Caco-2 (cell line): ENCODE measurements around the gene FCHSD1. TPM values are rescaled to one million over a fixed set of nuclear protein-coding genes. Genes with fewer than 3 reads are reported as not detected.
A peak's percentile ranks its signal among the peaks of the same experiment; 100 is the strongest.

Experiments
- BruUV-seq: library from RNA; stranded (reverse); fragments of 400-500 nt; replicated peaks from 2 replicates; lab custom pipeline; 2021; lab: Mats Ljungman, UMichigan
- CTCF ChIA-PET: fragments of 300-600 bp; sonication (Branson Sonifier 250); formaldehyde crosslinking; loops from one replicate; lab custom pipeline; 2022; ENCODE audit warnings: antibody characterized with exemption; lab: Charles Lee
- POLR2A ChIA-PET: fragments of 300-600 bp; sonication (Branson Sonifier 250); formaldehyde crosslinking; loops from one replicate; lab custom pipeline; 2022; ENCODE audit warnings: antibody characterized with exemption; lab: Charles Lee
- DNase-seq, 2 experiments: peaks; one replicate each; pipeline versions ENCODE4 v3.0.0 to v3.0.0-alpha.2; 2020 to 2022
- H3K27me3 ChIP-seq: replicated peaks from 2 replicates; pipeline ENCODE4 v1.6.0; 2011; ENCODE audit warnings: low read length; ENCODE audit not compliant: control insufficient read depth, insufficient read depth
- H3K36me3 ChIP-seq: 2 replicates; pipeline ENCODE4 v1.5.1; 2011; ENCODE audit warnings: low read length; ENCODE audit not compliant: control insufficient read depth, insufficient read depth
- H3K4me1 ChIP-seq: fragments of 250-450 bp; sonication (Bioruptor Pico); 2 replicates; pipeline ENCODE4 v1.5.1; 2020; ENCODE audit warnings: mild to moderate bottlenecking
- H3K4me3 ChIP-seq: 2 replicates; pipeline ENCODE4 v1.5.1; 2011; ENCODE audit warnings: low read depth, mild to moderate bottlenecking, control low read depth, low read length
- H3K9me3 ChIP-seq: fragments of 250-450 bp; sonication (Bioruptor Pico); 2 replicates; pipeline ENCODE4 v1.5.1; 2020; ENCODE audit warnings: mild to moderate bottlenecking, moderate library complexity
- H3K27ac Mint-ChIP-seq: one replicate; pipeline ENCODE4 v1.8.0; 2022; ENCODE audit warnings: mixed read lengths; ENCODE audit not compliant: unreplicated experiment
- H3K27me3 Mint-ChIP-seq: one replicate; pipeline ENCODE4 v1.8.0; 2022; ENCODE audit warnings: mixed read lengths; ENCODE audit not compliant: insufficient read depth, unreplicated experiment
- H3K36me3 Mint-ChIP-seq: one replicate; pipeline ENCODE4 v1.8.0; 2022; ENCODE audit warnings: mild to moderate bottlenecking, mixed read lengths; ENCODE audit not compliant: insufficient read depth, unreplicated experiment
- H3K4me1 Mint-ChIP-seq: one replicate; pipeline ENCODE4 v1.8.0; 2022; ENCODE audit warnings: low read depth, mixed read lengths; ENCODE audit not compliant: unreplicated experiment
- H3K4me3 Mint-ChIP-seq: one replicate; pipeline ENCODE4 v1.8.0; 2022; ENCODE audit warnings: mild to moderate bottlenecking, moderate library complexity, mixed read lengths; ENCODE audit not compliant: unreplicated experiment
- H3K9me3 Mint-ChIP-seq: one replicate; pipeline ENCODE4 v1.8.0; 2022; ENCODE audit warnings: mixed read lengths; ENCODE audit not compliant: unreplicated experiment
- CTCF ChIP-seq, 2 experiments: fragments of 200-600 bp in 1 of 2; IDR thresholded peaks; 1 replicate in 1 of 2; 2 replicates in 1 of 2; pipeline versions ENCODE4 v1.5.1 to v1.8.0; 2011 to 2022; ENCODE audit warnings: antibody characterized with exemption in 1 of 2, control low read depth in 1 of 2, inconsistent platforms in 1 of 2, low read depth in 1 of 2, low read length in 1 of 2, mild to moderate bottlenecking in 1 of 2, moderate library complexity in 1 of 2; ENCODE audit not compliant: insufficient read depth in 1 of 2, severe bottlenecking in 1 of 2, unreplicated experiment in 1 of 2
- intact Hi-C: fragments of 100-400 bp; cut with micrococcal nuclease; formaldehyde crosslinking; loops from one replicate; pipeline ENCODE4 v1.10.0; 2022; ENCODE audit not compliant: unreplicated experiment
- total RNA-seq: library from RNA; stranded (reverse); gene quantifications from 2 replicates; pipeline ENCODE4 v1.2.3, GENCODE V29; 2022

The FCHSD1 gene
- total RNA-seq, 1 experiment from 2014 or later = 25.0 TPM

GRCh38 chr5:141681695-141682641 lies 30.8 kb upstream of the FCHSD1 start, which contains the start of gene ARAP3:
Gene ARAP3 (minus strand): TSS chr5:141682230. CDS start chr5:141680486, 1,744 bp downstream.
- POLR2A ChIA-PET = interaction anchor here (0.6 kb wide), 1 partner anchor 194 kb away, joined by 6 read pairs; no protein-coding TSS in a partner anchor
- intact Hi-C loops = loop anchor here (1.0 kb wide), 2 partner anchors 13 to 17 kb away; no protein-coding TSS in a partner anchor

DNA sequence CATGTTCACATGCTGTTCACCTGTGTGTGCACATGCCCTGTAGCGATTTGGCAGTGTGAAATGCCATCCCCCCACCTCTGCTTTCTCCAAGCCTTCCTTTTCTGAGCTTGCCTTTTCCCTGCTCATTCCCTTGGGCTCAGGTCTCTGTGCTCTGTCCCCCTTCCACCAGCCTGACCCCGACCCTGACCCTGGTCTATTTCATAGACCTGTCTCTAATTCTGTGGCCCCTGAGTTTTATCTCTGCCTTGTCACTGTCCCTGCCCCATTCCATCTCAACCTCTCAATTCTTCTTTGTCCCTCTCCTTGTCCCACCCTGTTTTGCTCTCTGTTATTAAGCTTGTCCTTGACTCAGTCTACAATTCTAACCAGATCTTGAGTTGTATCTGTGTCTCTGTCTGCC lies 30.1 kb upstream of the FCHSD1 start:
- TF ChIP-seq CTCF (IDR thresholded peaks at IDR 0.05; ENCODE audit: insufficient read depth in 1 of 2, low read depth in 1 of 2, low read length in 1 of 2, severe bottlenecking in 1 of 2, unreplicated experiment in 1 of 2) = no peak
- Mint-ChIP-seq H3K4me3 (peak overlapping the region; percentile 65), H3K27ac (peak overlapping the region; percentile 12), H3K27me3 (no peaks in the 10 kb centered on the region), H3K4me1 (peaks cover 13% of the 10 kb centered on the region), H3K9me3 (no peaks in the 10 kb centered on the region), H3K36me3 (peaks cover 6% of the 10 kb centered on the region)
- Histone ChIP-seq H3K4me1 (peaks cover 15% of the 10 kb centered on the region), H3K9me3 (no peaks in the 10 kb centered on the region), H3K36me3 (no peaks in the 10 kb centered on the region), H3K4me3 (peak overlapping the region; percentile 63), H3K27me3 (no peaks in the 10 kb centered on the region)
- TSS peak; percentile 62 for BruUV-seq
- DNase-seq = no peak
- ChIA-PET POLR2A (interaction anchor here (0.6 kb wide), 2 partner anchors 195 to 295 kb away, joined by 4 to 6 read pairs; no protein-coding TSS in a partner anchor), CTCF (interaction anchor here (0.6 to 0.7 kb wide), 2 partner anchors 89 to 197 kb away, joined by 4 read pairs; partner anchors contain the start of gene PCDH1)
- intact Hi-C loops = loop anchor here (1.0 kb wide), 1 partner anchor 16 kb away; no protein-coding TSS in a partner anchor

More at GRCh38 chr5:141681695-141682641, 30.8 kb upstream of the FCHSD1 start, which contains the start of gene ARAP3:
- H3K4me3 ChIP-seq = peak within 1 kb of the TSS; percentile 63
- H3K9me3 ChIP-seq = no peaks in the 10 kb centered on the region
- Mint-ChIP-seq H3K9me3 (no peaks in the 10 kb centered on the region), H3K27me3 (no peaks in the 10 kb centered on the region), H3K27ac (peak within 1 kb of the TSS; percentile 12), H3K4me1 (peaks cover 13% of the 10 kb centered on the region), H3K4me3 (peak within 1 kb of the TSS; percentile 65), H3K36me3 (peaks cover 6% of the 10 kb centered on the region)
- no TSS peak for BruUV-seq
- TF ChIP-seq CTCF (IDR thresholded peaks at IDR 0.05; ENCODE audit: insufficient read depth in 1 of 2, low read depth in 1 of 2, low read length in 1 of 2, severe bottlenecking in 1 of 2, unreplicated experiment in 1 of 2) = no peak
- H3K27me3 ChIP-seq = no peaks in the 10 kb centered on the region
- H3K36me3 ChIP-seq = no peaks in the 10 kb centered on the region
- H3K4me1 ChIP-seq = peaks cover 15% of the 10 kb centered on the region
- DNase-seq = peak; percentile 86
- CTCF ChIA-PET = interaction anchor here (0.6 to 0.7 kb wide), 3 partner anchors 13 to 196 kb away, joined by 4 to 6 read pairs (median 4); partner anchors contain the start of gene PCDH1

- no peak for TF ChIP-seq CTCF (IDR thresholded peaks at IDR 0.05; ENCODE audit: insufficient read depth in 1 of 2, low read depth in 1 of 2, low read length in 1 of 2, severe bottlenecking in 1 of 2, unreplicated experiment in 1 of 2)
- CTCF ChIA-PET = no interaction called here
- BruUV-seq = no TSS peak
- no peak overlapping the region for H3K4me3 ChIP-seq
- no peaks in the 10 kb centered on the region for H3K36me3 ChIP-seq
- no peaks in the 10 kb centered on the region for H3K27me3 ChIP-seq
- Mint-ChIP-seq H3K4me1 (peaks cover 13% of the 10 kb centered on the region), H3K9me3 (no peaks in the 10 kb centered on the region), H3K36me3 (peaks cover 6% of the 10 kb centered on the region), H3K4me3 (no peak overlapping the region), H3K27ac (no peak overlapping the region), H3K27me3 (no peaks in the 10 kb centered on the region)
- H3K9me3 ChIP-seq = no peaks in the 10 kb centered on the region
- H3K4me1 ChIP-seq = peaks cover 15% of the 10 kb centered on the region
- no peak for DNase-seq
- intact Hi-C loops = loop anchor here (1.0 kb wide), 1 partner anchor 15 kb away; no protein-coding TSS in a partner anchor
- POLR2A ChIA-PET = interaction anchor here (0.6 kb wide), 1 partner anchor 295 kb away, joined by 4 read pairs; no protein-coding TSS in a partner anchor
Measured at GRCh38 chr5:141680751-141681201, 29.6 kb upstream of the FCHSD1 start.
